NCI-H2107 treated with DMSO at 0.1 percent for 48 hours (cell line): ENCODE data around the gene SPTBN2.
A peak's percentile ranks its signal among the peaks of the same experiment; 100 is the strongest.

Experiments used
- DNase-seq: peaks from one replicate; lab custom pipeline; 2025; ENCODE audit not compliant: unreplicated experiment; lab: John Stamatoyannopoulos, UW

Gene SPTBN2

GRCh38 chr11:66705587-66706335 is 23.3 kb downstream of the SPTBN2 start:
- no peak for DNase-seq

GRCh38 chr11:66704659-66705360 is 24.2 kb downstream of the SPTBN2 start:
- no peak for DNase-seq

GRCh38 chr11:66701432-66702240 is 27.4 kb downstream of the SPTBN2 start:
- no peak for DNase-seq

DNA sequence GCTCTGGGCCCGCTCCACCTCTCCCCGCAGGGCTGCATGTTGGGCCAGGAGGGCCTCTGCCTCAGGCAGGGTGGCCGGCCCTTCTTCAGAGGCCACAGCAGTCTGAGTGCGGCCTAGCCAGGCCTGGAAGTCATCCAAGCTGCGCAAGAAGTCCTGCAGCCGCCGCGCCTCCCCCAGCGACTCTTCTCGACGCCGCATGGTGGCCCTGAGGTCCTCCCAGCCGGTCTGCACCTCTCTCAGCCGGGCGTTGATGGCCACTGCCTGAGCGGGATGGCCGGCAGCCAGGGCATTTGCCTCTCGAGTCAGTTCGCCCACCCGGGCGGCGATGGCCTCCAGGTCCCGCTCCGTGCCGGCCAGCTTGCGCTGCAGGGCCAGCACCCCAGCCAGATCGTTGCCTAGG is 28.3 kb downstream of the SPTBN2 start:
- no peak for DNase-seq

- no peak for DNase-seq
Observed at GRCh38 chr11:66700337-66700736, 28.7 kb downstream of the SPTBN2 start.

- no peak for DNase-seq
Observed at GRCh38 chr11:66698491-66698890, 30.5 kb downstream of the SPTBN2 start.

GRCh38 chr11:66697988-66698387 is 31.0 kb downstream of the SPTBN2 start:
- DNase-seq: no peak

- no peak for DNase-seq
Observed at GRCh38 chr11:66696146-66696545, 32.9 kb downstream of the SPTBN2 start.

GRCh38 chr11:66694732-66695207 is 34.2 kb downstream of the SPTBN2 start:
- peak; percentile 82 for DNase-seq

DNA sequence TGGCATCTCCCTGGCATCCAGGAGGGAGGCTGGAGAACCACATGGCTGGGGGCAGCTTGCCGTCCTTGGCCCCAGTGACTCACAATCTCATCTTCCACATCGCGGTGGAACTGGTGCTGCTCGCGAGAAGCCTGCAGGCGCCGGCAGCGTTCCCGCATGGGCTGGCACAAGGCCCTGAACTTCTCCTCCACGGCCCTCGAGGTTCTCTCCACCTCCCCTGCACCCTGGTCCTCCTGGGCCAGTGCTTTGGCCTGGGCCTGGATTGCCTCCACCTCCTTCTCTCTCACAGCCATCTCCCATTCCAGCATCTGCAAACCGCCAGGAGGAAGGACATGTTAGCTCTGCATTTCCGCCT is 35.0 kb downstream of the SPTBN2 start:
- no peak for DNase-seq

DNA sequence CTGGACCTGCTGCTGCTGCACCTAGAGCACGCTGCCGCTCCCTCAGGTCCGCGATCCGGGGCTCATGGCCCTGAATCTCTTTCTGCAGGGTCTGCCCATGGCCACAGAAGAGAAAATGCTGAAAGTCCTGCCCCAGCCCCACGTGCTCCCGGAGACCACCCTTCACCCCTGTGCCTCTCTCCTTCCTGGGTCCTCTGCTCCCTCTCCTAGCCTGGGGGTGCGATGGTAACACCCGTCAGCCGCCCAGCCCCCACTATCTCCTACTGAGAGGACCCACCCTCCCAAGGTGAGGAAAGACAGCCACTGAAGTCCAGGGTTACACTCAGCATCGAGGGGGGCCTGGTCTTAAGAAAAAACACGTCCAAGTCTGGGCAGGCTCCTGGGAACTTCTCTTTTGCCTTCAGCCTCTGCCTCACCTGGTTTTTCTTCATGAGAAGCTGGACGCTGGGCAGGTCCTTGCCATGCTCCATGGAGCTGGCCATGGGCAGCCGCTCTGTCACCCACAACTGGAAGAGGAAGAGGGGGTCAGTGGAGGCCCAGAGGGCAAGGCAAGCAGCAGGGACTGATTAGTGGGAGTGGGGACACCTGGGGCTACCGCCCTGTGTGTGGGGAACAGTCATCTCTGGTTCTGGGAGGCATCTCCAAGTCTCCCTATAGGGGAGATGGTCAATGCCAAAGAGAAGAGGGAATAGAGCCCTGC is 35.5 kb downstream of the SPTBN2 start:
- no peak for DNase-seq

GRCh38 chr11:66692871-66693331 is 36.1 kb downstream of the SPTBN2 start:
- no peak for DNase-seq

- no peak for DNase-seq
Observed at GRCh38 chr11:66692446-66692845, 36.6 kb downstream of the SPTBN2 start.

- DNase-seq: no peak
Observed at GRCh38 chr11:66691311-66691980, 37.6 kb downstream of the SPTBN2 start.

- no peak for DNase-seq
Observed at GRCh38 chr11:66689661-66690590, 39.1 kb downstream of the SPTBN2 start.

DNA sequence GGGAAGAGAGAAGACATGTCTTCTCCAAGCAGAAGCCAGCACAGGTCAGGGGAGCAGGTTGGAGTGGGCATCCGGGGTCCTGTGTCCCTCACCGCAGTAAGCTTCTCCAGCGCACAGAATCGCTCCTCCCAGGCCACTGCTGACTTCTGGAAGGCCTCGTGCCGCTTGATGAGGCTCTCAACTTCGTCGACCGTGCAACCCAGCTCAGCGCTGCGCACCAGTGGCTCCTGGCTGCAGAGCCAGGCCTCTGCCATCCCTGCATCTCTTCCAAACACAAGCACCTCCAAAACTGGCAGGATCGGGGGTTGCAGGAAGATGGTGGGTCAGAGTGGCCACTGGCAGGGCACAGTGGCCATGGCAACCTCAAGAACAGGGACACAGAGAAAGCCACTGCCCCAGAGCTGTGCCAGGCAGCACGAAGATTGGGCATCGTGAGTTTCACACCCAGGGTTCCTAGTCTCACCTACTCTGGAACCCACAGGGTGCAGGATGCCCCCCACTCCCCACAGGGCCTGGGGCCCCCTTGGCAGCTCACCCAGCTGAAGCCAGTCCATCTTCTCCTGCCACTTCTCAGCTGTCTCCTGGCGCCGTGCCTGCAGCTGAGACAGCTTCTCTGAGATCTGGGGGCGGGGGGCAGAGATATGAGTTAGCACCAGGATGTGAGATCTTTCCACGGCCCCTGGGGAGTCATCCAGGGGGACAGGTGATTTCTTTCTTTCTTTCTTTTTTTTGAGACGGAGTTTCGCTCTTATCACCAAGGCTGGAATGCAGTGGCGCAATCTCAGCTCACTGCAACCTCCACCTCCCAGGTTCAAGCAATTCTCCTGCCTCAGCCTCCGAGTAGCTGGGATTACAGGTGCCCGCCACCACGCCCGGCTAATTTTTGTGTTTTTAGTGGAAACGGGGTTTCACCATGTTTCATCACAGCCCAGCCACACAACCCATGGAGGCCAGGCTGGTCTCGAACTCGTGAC is 40.2 kb downstream of the SPTBN2 start:
- DNase-seq: no peak

DNA sequence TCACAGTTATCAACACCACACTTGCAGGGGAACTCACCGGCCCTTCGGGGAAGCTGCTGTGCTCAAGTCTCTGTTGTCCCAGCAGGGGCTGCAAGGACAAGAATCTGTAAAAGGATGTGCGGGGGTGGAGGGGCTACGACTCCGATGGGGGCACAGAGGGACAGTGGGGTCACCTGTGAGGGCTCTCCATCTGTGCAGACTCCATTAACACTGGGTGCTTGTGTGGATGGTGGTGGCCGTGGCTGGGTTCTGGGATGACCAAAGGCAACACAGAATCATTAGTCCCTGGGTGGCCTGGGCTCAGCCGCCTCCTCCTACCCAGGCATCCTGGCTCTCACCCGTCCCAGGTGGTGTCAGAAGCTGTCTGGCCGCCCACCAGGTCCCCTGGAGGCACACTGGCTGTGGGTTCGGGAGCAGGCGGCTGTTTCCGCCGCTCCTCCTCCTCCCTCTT is 41.2 kb downstream of the SPTBN2 start:
- no peak for DNase-seq
